HepG2 (cell line): ENCODE results near the gene HPS4. TPM values are rescaled to one million over a fixed set of nuclear protein-coding genes. Genes with fewer than 3 reads are reported as not detected.

Source experiments
- ARID5B ChIP-seq: IDR thresholded peaks from 2 replicates; pipeline ENCODE4 v1.4.0; 2020; ENCODE audit warnings: mild to moderate bottlenecking, missing genetic modification reagents
- HNRNPLL ChIP-seq: fragments of 200-400 bp; formaldehyde crosslinking; IDR thresholded peaks from 2 replicates; pipeline ENCODE4 v1.6.1; 2017; ENCODE audit warnings: mild to moderate bottlenecking, low read depth, low read length; ENCODE audit not compliant: poor library complexity, severe bottlenecking
- IKZF1 ChIP-seq: fragments of 450-650 bp; IDR thresholded peaks from 2 replicates; pipeline ENCODE4 v1.7.1; 2016
- KAT8 ChIP-seq: IDR thresholded peaks from 2 replicates; pipeline ENCODE4 v1.6.1; 2016; ENCODE audit warnings: missing genetic modification reagents, missing compliant biosample characterization
- KDM5A ChIP-seq: fragments of 200-600 bp; sonication (generic); IDR thresholded peaks from 2 replicates; pipeline ENCODE4 v1.7.0; 2018; ENCODE audit warnings: antibody characterized with exemption, mild to moderate bottlenecking, low read length, borderline replicate concordance
- NR2C2 ChIP-seq: sonication (generic); formaldehyde crosslinking; IDR thresholded peaks from 2 replicates; pipeline ENCODE4 v1.4.0; 2020; ENCODE audit warnings: missing genetic modification reagents, mild to moderate bottlenecking, moderate library complexity, borderline replicate concordance
- RXRB ChIP-seq: IDR thresholded peaks from 2 replicates; pipeline ENCODE4 v1.6.1; 2016; ENCODE audit warnings: borderline replicate concordance, missing genetic modification reagents, missing compliant biosample characterization
- THAP11 ChIP-seq: IDR thresholded peaks from 2 replicates; pipeline ENCODE4 v1.6.1; 2016; ENCODE audit warnings: missing biosample characterization, missing genetic modification reagents
- U2AF1 ChIP-seq: fragments of 200-400 bp; formaldehyde crosslinking; optimal IDR thresholded peaks from 2 replicates; pipeline ENCODE3; 2017; ENCODE audit warnings: mild to moderate bottlenecking, low read depth, low read length
- ZMAT3 ChIP-seq: sonication (generic); formaldehyde crosslinking; conservative IDR thresholded peaks from 2 replicates; pipeline ENCODE4 v1.7.0; 2021; ENCODE audit warnings: missing genetic modification reagents
- ZNF343 ChIP-seq: sonication (generic); formaldehyde crosslinking; IDR thresholded peaks from 2 replicates; pipeline ENCODE4 v1.4.0; 2020; ENCODE audit warnings: mild to moderate bottlenecking, missing genetic modification reagents
- ZNF670 ChIP-seq: sonication (generic); formaldehyde crosslinking; IDR thresholded peaks from 2 replicates; pipeline ENCODE4 v1.8.0; 2022; ENCODE audit warnings: mild to moderate bottlenecking, missing genetic modification reagents, borderline replicate concordance
- ZNF761 ChIP-seq: sonication (generic); formaldehyde crosslinking; conservative IDR thresholded peaks from 2 replicates; pipeline ENCODE4 v1.4.0; 2020; ENCODE audit warnings: mild to moderate bottlenecking, missing genetic modification reagents
- ZNF839 ChIP-seq: sonication (generic); formaldehyde crosslinking; IDR thresholded peaks from 2 replicates; pipeline ENCODE4 v1.4.0; 2020; ENCODE audit warnings: missing genetic modification reagents, mild to moderate bottlenecking, borderline replicate concordance
- polyA plus RNA-seq, 8 experiments: library from polyadenylated mRNA; depleted of rRNA in 3 of 8; stranded (reverse) in 7 of 8; unstranded in 1 of 8; fragments of >200 nt; fragmentation: Illumina TruSeq in 4 of 8; extraction: Trizol in 4 of 8; gene quantifications; 2 replicates each; pipeline versions ENCODE4 v1.2.1 to v1.2.3, GENCODE V29; 2011 to 2016; ENCODE audit warnings: low read depth in 4 of 8, missing spikeins in 1 of 8, mixed read lengths in 1 of 8; ENCODE audit not compliant: insufficient read depth in 1 of 8
- total RNA-seq, 5 experiments: library from RNA; depleted of rRNA; stranded (reverse); fragments of >200 nt; fragmentation: Illumina TruSeq; extraction: Trizol; gene quantifications; 2 replicates each; pipeline ENCODE4 v1.2.3, GENCODE V29; 2016; ENCODE audit warnings: low read depth in 1 of 5
- TF ChIP-seq, protein P1 (sequence below): sonication (generic); formaldehyde crosslinking; IDR thresholded peaks from 2 replicates; pipeline ENCODE4 v1.4.0; 2020; ENCODE audit warnings: mild to moderate bottlenecking, missing genetic modification reagents
- TF ChIP-seq, protein P2 (sequence below): sonication (generic); formaldehyde crosslinking; IDR thresholded peaks from 2 replicates; pipeline ENCODE4 v1.5.0; 2020; ENCODE audit warnings: mild to moderate bottlenecking, missing genetic modification reagents, moderate library complexity

Gene HPS4
- total and polyA plus RNA-seq, 2 of the 13 experiments (the other 11 are each of a cell fraction or from before 2014, with no cell fraction given), result 27.4 to 34.0 TPM

DNA sequence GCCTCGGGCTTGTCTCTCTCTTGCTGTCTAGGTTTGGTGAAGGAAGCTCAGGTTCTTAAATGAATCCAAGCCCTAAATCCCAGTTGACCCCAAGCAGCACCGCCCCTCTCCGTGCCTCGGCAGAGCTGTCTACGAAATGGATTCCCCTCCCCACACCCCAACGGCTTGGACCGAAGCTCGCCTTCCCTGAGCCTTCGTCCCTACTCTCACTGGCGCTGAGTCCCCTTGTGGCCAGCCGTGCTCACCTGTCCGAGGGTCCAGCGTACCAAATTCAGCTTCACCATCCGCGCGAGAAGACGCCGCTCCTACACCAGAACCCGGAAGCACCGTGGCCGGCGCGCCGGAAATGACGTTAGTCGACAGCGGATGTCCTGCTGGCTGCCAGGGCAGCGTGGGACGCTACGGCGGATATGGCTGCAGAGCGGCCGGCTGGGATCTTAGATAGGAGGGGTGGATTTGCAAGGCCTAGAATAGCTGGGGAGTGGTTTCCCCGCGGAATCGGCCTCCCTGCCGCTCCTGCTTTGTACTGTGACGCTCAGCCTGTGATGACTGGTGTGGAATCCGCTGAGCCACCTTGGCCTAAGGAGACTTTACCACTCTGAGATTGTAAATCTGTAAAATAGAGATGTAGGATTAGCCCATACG lies 28.7 kb upstream of the HPS4 start, which contains the start of gene TFIP11 (continued):
- TF ChIP-seq, protein P1, sequence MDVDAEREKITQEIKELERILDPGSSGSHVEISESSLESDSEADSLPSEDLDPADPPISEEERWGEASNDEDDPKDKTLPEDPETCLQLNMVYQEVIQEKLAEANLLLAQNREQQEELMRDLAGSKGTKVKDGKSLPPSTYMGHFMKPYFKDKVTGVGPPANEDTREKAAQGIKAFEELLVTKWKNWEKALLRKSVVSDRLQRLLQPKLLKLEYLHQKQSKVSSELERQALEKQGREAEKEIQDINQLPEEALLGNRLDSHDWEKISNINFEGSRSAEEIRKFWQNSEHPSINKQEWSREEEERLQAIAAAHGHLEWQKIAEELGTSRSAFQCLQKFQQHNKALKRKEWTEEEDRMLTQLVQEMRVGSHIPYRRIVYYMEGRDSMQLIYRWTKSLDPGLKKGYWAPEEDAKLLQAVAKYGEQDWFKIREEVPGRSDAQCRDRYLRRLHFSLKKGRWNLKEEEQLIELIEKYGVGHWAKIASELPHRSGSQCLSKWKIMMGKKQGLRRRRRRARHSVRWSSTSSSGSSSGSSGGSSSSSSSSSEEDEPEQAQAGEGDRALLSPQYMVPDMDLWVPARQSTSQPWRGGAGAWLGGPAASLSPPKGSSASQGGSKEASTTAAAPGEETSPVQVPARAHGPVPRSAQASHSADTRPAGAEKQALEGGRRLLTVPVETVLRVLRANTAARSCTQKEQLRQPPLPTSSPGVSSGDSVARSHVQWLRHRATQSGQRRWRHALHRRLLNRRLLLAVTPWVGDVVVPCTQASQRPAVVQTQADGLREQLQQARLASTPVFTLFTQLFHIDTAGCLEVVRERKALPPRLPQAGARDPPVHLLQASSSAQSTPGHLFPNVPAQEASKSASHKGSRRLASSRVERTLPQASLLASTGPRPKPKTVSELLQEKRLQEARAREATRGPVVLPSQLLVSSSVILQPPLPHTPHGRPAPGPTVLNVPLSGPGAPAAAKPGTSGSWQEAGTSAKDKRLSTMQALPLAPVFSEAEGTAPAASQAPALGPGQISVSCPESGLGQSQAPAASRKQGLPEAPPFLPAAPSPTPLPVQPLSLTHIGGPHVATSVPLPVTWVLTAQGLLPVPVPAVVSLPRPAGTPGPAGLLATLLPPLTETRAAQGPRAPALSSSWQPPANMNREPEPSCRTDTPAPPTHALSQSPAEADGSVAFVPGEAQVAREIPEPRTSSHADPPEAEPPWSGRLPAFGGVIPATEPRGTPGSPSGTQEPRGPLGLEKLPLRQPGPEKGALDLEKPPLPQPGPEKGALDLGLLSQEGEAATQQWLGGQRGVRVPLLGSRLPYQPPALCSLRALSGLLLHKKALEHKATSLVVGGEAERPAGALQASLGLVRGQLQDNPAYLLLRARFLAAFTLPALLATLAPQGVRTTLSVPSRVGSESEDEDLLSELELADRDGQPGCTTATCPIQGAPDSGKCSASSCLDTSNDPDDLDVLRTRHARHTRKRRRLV (CRISPR knock-in tag), result 0 out of 2 replicates have a peak, but pooled peaks have one; percentile 55
- TF ChIP-seq ZNF343 (CRISPR knock-in tag) (peak; percentile 42; the same call in 1 of the 2 replicates), KAT8 (CRISPR knock-in tag) (peak; percentile 100), ZMAT3 (CRISPR knock-in tag) (0 out of 2 replicates have a peak, but pooled peaks have one; percentile 61), ARID5B (CRISPR knock-in tag) (peak; percentile 56; the same call in 1 of the 2 replicates), KDM5A (peak; percentile 85), HNRNPLL (peak; percentile 64), ZNF761 (CRISPR knock-in tag) (peak; percentile 90), THAP11 (CRISPR knock-in tag) (peak; percentile 96), U2AF1 (peak; percentile 77), ZNF670 (peak; percentile 73; the same call in 1 of the 2 replicates), IKZF1 (no peak), ZNF839 (CRISPR knock-in tag) (peak; percentile 78; the same call in 1 of the 2 replicates), NR2C2 (CRISPR knock-in tag) (peak; percentile 87), RXRB (CRISPR knock-in tag) (peak; percentile 45; the same call in 1 of the 2 replicates)
- TF ChIP-seq, protein P2, sequence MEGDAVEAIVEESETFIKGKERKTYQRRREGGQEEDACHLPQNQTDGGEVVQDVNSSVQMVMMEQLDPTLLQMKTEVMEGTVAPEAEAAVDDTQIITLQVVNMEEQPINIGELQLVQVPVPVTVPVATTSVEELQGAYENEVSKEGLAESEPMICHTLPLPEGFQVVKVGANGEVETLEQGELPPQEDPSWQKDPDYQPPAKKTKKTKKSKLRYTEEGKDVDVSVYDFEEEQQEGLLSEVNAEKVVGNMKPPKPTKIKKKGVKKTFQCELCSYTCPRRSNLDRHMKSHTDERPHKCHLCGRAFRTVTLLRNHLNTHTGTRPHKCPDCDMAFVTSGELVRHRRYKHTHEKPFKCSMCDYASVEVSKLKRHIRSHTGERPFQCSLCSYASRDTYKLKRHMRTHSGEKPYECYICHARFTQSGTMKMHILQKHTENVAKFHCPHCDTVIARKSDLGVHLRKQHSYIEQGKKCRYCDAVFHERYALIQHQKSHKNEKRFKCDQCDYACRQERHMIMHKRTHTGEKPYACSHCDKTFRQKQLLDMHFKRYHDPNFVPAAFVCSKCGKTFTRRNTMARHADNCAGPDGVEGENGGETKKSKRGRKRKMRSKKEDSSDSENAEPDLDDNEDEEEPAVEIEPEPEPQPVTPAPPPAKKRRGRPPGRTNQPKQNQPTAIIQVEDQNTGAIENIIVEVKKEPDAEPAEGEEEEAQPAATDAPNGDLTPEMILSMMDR (CRISPR knock-in tag), result peak; percentile 75
